Neural crest cell (in vitro differentiated cells): ENCODE data around the gene UVRAG. TPM values are rescaled to one million over a fixed set of nuclear protein-coding genes. Genes with fewer than 3 reads are reported as not detected.

Experiments
- DNase-seq: peaks from one replicate; pipeline ENCODE4 v3.0.0; 2021; ENCODE audit warnings: low read depth, mixed read lengths, low spot score
- H3K27ac Mint-ChIP-seq: one replicate; pipeline ENCODE4 v1.8.0; 2021; ENCODE audit warnings: mild to moderate bottlenecking, mixed read lengths; ENCODE audit not compliant: unreplicated experiment
- H3K27me3 Mint-ChIP-seq: 2 replicates; pipeline ENCODE4 v1.8.0; 2021; ENCODE audit warnings: low read depth, mild to moderate bottlenecking, mixed read lengths
- H3K36me3 Mint-ChIP-seq: 2 replicates; pipeline ENCODE4 v1.8.0; 2021; ENCODE audit warnings: low read depth, mild to moderate bottlenecking, mixed read lengths
- H3K4me1 Mint-ChIP-seq: 2 replicates; pipeline ENCODE4 v1.8.0; 2021; ENCODE audit warnings: mixed read lengths
- H3K4me3 Mint-ChIP-seq: one replicate; pipeline ENCODE4 v1.8.0; 2021; ENCODE audit warnings: mild to moderate bottlenecking, mixed read lengths
- H3K9me3 Mint-ChIP-seq: 2 replicates; pipeline ENCODE4 v1.8.0; 2021; ENCODE audit warnings: mixed read lengths
- total RNA-seq: library from RNA; stranded (reverse); gene quantifications from 2 replicates; pipeline ENCODE4 v1.2.1, GENCODE V29; 2021
- TF ChIP-seq, protein P1 (sequence below): fragments of 200-600 bp; sonication (generic); conservative IDR thresholded peaks from 2 replicates; pipeline ENCODE4 v1.5.0; 2021; ENCODE audit warnings: antibody characterized with exemption, mild to moderate bottlenecking

UVRAG gene
- total RNA-seq, 1 donor from 2014 or later = 29.0 TPM

DNA sequence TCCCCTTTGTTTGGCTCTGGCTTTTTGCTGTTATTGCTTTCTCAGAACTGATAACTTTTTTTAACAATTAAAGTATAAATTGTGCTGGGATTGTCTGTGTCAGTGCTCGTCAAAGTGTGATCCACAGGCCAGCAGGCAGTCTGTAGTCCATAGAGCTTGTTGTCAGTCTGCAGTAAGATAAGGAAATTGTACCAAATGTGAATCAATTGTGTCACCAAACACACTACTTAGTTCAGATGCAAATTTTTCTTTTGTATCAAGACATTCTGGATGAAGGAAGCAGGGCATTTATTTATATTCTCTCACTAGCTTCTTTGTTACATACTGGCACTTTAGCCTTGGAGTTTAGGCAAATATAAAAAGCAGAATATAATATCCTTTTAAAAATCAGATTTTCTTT is 270.3 kb downstream of the UVRAG start:
- peak overlapping the region; percentile 70 for H3K27ac Mint-ChIP-seq

DNA sequence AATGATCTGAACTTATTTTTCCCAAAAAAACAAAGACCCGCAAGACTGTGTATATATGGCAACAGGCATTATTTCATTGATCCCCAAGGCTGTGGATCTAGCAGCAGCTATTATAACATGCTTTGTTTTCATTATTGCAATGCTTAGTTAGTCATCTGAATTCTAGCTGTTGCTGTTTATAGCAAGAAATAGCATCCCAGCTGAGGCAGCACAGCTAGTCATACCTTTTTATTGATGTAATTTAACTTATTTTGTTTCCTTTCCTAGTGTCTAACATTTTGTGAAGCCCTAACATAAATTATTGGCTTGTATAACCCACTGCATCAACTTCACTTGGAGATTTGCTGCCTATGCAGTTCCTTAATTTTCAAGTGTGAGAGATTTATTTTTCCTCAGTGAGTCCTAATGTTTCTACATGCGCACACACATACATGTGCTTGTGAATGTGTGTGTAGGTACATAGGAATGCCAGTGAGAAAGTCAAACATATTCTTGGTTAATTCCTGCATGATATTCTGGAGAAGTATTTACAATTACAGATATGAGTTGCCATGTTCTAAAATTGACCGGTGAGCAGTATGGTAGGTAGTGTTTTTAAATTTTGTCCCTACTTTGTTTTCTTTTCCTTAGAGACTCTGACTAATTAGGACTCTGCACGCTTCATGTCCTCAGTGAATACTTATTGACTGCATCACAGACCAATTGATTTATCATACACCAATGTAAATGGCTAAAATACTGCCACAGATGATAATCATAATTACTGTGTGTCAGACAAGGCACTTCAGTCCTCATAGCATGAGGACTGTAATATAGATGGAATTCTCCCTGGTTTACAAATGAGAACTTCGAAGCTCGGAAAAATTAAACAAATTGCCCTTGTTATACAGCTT is 272.0 kb downstream of the UVRAG start:
- Mint-ChIP-seq H3K9me3 (peaks cover 2% of the 10 kb centered on the region), H3K27ac (no peak overlapping the region), H3K4me3 (no peak overlapping the region), H3K4me1 (peaks cover 20% of the 10 kb centered on the region), H3K27me3 (no peaks in the 10 kb centered on the region), H3K36me3 (peaks cover 18% of the 10 kb centered on the region)
- DNase-seq = no peak
- TF ChIP-seq, protein P1, sequence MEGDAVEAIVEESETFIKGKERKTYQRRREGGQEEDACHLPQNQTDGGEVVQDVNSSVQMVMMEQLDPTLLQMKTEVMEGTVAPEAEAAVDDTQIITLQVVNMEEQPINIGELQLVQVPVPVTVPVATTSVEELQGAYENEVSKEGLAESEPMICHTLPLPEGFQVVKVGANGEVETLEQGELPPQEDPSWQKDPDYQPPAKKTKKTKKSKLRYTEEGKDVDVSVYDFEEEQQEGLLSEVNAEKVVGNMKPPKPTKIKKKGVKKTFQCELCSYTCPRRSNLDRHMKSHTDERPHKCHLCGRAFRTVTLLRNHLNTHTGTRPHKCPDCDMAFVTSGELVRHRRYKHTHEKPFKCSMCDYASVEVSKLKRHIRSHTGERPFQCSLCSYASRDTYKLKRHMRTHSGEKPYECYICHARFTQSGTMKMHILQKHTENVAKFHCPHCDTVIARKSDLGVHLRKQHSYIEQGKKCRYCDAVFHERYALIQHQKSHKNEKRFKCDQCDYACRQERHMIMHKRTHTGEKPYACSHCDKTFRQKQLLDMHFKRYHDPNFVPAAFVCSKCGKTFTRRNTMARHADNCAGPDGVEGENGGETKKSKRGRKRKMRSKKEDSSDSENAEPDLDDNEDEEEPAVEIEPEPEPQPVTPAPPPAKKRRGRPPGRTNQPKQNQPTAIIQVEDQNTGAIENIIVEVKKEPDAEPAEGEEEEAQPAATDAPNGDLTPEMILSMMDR = no peak

More for the DNA sequence above, 270.3 kb downstream of the UVRAG start:
- DNase-seq = no peak
- Mint-ChIP-seq H3K4me3 (no peak overlapping the region), H3K36me3 (peaks cover 8% of the 10 kb centered on the region), H3K27me3 (no peaks in the 10 kb centered on the region), H3K4me1 (peaks cover 20% of the 10 kb centered on the region), H3K9me3 (no peaks in the 10 kb centered on the region)
- TF ChIP-seq, protein P1 = no peak

DNA sequence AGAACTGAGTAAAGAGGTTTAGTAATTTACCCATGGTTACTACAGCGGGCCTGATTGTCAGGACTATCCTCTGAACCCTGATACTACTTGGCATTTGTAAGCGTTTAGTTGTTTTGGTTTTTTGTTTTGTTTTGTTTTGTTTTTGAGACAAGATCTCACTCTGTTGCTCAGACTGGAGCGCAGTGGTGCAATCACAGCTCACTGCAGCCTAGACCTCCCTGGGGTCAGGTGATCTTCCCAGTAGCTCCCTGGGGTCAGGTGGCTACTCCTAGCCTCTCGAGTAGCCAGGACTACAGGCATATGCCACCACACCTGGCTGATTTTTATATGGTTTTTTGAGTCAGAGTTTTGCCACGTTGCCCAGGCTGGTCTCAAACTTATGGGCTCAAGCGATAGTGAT is 272.7 kb downstream of the UVRAG start:
- H3K27me3 Mint-ChIP-seq = no peaks in the 10 kb centered on the region
- H3K4me1 Mint-ChIP-seq = peaks cover 20% of the 10 kb centered on the region
- H3K36me3 Mint-ChIP-seq = peaks cover 22% of the 10 kb centered on the region
- H3K27ac Mint-ChIP-seq = no peak overlapping the region
- TF ChIP-seq, protein P1 = no peak
- no peak overlapping the region for H3K4me3 Mint-ChIP-seq
- DNase-seq = no peak
- peaks cover 2% of the 10 kb centered on the region for H3K9me3 Mint-ChIP-seq

DNA sequence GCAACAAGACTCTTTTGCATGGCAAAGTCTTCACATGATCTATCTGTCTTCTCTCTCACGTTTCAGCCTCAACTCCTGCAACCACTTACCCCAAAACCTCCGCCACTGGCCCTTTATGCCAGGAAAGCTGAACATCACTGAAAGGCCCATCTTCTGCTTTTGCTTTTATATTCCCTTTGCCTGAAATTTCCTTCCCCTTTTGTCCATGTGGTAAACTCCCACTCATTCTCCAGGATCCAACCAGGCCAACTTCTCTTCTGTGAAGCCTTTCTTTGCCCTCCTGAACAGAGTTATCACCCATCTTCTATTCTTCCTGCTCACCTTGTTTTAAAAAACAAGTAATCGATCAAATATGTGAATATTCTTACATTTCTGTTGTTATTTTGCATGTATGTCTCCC is 273.5 kb downstream of the UVRAG start:
- Mint-ChIP-seq H3K4me1 (peaks cover 17% of the 10 kb centered on the region), H3K36me3 (peaks cover 24% of the 10 kb centered on the region), H3K4me3 (no peak overlapping the region), H3K27me3 (no peaks in the 10 kb centered on the region), H3K27ac (no peak overlapping the region), H3K9me3 (peaks cover 2% of the 10 kb centered on the region)
- DNase-seq = no peak
- TF ChIP-seq, protein P1 = no peak

DNA sequence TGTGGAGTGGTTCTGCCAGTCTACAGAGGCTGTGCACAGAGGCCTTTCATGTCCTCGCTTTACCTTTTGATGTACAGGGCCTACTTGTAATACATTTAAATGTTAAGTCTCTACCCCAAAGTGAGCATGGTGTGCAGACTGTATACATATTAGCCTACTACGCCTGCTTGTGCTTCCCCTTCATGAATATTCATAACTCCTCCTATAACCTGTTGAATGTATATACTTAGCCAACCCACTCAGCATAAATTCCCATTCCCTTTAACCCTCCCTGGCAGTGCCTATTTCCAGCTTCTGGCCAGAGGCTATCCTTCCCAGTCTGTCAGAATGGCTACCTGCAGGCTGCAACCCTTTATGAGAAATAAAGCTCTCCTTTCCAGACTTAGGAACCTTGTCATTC is 275.2 kb downstream of the UVRAG start:
- TF ChIP-seq, protein P1 = no peak
- Mint-ChIP-seq H3K27ac (no peak overlapping the region), H3K36me3 (peaks cover 27% of the 10 kb centered on the region), H3K27me3 (no peaks in the 10 kb centered on the region), H3K9me3 (peaks cover 2% of the 10 kb centered on the region), H3K4me1 (peaks cover 10% of the 10 kb centered on the region), H3K4me3 (no peak overlapping the region)
- DNase-seq = no peak
